Measurements from ENCODE around the gene DMRTB1. TPM values are rescaled to one million over a fixed set of nuclear protein-coding genes. Genes with fewer than 3 reads are reported as not detected.

Gene DMRTB1
- polyA plus RNA-seq, 1 donor from 2014 or later = not detected

DNA sequence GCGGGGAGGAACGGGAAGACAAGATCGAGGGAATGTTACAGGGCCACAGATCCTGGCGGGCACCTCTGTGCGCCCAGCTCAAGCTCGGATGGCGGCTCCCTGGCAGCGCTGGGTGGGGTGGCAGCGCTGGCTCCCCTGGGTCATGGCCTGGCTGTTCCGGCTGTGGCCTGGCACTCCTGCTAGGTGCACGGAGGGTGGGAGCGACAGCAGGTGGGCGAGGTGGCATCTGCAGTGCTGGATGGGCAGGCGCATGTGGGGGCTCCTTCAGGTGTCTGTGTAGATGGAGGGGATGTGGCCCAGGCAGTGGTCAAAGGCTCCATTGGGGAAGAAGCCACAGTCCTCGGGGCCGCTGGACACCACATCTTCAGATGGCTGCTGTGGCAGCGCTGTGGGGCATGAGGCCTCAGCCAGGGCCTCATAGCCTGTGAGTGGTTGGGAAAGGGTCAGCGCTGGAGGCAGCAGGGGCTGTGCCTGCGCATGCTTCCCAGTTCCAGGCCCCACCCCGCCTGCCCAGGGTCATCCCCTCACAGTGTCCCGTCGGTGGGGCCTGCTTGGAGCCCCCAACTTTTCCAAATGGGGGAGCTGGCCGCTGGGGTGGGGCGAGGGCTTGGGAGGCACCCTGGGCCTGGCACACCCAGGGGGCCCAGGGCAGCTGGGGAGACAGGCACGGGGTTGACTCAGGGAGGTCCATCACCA, 47.3 kb downstream of the DMRTB1 start:
- no peak overlapping the region for H3K4me3 ChIP-seq (ENCODE audit: low read length)
- H3K9me2 ChIP-seq (ENCODE audit: insufficient read depth, low read length) = no peaks in the 10 kb centered on the region
- no peaks in the 10 kb centered on the region for H3K9me3 ChIP-seq (ENCODE audit: low read length)
- no peaks in the 10 kb centered on the region for H3K36me3 ChIP-seq (ENCODE audit: insufficient read depth, low read length)
- H3K27ac ChIP-seq (ENCODE audit: low read length) = no peak overlapping the region
- H3K27me3 ChIP-seq (ENCODE audit: insufficient read depth, low read depth, low read length) = no peaks in the 10 kb centered on the region
- TF ChIP-seq, protein P1, sequence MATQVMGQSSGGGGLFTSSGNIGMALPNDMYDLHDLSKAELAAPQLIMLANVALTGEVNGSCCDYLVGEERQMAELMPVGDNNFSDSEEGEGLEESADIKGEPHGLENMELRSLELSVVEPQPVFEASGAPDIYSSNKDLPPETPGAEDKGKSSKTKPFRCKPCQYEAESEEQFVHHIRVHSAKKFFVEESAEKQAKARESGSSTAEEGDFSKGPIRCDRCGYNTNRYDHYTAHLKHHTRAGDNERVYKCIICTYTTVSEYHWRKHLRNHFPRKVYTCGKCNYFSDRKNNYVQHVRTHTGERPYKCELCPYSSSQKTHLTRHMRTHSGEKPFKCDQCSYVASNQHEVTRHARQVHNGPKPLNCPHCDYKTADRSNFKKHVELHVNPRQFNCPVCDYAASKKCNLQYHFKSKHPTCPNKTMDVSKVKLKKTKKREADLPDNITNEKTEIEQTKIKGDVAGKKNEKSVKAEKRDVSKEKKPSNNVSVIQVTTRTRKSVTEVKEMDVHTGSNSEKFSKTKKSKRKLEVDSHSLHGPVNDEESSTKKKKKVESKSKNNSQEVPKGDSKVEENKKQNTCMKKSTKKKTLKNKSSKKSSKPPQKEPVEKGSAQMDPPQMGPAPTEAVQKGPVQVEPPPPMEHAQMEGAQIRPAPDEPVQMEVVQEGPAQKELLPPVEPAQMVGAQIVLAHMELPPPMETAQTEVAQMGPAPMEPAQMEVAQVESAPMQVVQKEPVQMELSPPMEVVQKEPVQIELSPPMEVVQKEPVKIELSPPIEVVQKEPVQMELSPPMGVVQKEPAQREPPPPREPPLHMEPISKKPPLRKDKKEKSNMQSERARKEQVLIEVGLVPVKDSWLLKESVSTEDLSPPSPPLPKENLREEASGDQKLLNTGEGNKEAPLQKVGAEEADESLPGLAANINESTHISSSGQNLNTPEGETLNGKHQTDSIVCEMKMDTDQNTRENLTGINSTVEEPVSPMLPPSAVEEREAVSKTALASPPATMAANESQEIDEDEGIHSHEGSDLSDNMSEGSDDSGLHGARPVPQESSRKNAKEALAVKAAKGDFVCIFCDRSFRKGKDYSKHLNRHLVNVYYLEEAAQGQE (IDR thresholded peaks at IDR 0.05; ENCODE audit: borderline replicate concordance) = no peak
- TF ChIP-seq POLR2AphosphoS5 (IDR thresholded peaks at IDR 0.05) (no peak), MXI1 (conservative IDR thresholded peaks at IDR 0.05; ENCODE audit: poor library complexity, severe bottlenecking) (no peak), EZH2 (IDR thresholded peaks at IDR 0.05; ENCODE audit: borderline replicate concordance, insufficient read depth, low read length, poor library complexity, severe bottlenecking) (no peak), SMC3 (conservative IDR thresholded peaks at IDR 0.05; ENCODE audit: poor library complexity) (no peak), TAF1 (IDR thresholded peaks at IDR 0.05; ENCODE audit: low read depth) (no peak), EP300 (conservative IDR thresholded peaks at IDR 0.05; ENCODE audit: poor library complexity, severe bottlenecking) (no peak), RAD21 (conservative IDR thresholded peaks at IDR 0.05) (no peak)
- TF ChIP-seq, protein P2, sequence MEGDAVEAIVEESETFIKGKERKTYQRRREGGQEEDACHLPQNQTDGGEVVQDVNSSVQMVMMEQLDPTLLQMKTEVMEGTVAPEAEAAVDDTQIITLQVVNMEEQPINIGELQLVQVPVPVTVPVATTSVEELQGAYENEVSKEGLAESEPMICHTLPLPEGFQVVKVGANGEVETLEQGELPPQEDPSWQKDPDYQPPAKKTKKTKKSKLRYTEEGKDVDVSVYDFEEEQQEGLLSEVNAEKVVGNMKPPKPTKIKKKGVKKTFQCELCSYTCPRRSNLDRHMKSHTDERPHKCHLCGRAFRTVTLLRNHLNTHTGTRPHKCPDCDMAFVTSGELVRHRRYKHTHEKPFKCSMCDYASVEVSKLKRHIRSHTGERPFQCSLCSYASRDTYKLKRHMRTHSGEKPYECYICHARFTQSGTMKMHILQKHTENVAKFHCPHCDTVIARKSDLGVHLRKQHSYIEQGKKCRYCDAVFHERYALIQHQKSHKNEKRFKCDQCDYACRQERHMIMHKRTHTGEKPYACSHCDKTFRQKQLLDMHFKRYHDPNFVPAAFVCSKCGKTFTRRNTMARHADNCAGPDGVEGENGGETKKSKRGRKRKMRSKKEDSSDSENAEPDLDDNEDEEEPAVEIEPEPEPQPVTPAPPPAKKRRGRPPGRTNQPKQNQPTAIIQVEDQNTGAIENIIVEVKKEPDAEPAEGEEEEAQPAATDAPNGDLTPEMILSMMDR (IDR thresholded peaks at IDR 0.05; ENCODE audit: poor library complexity, severe bottlenecking) = no peak
- H3K79me2 ChIP-seq (replicated peaks; ENCODE audit: insufficient read depth, low read length) = no peaks in the 10 kb centered on the region
- no peak overlapping the region for H3K4me2 ChIP-seq (ENCODE audit: low read length)
- H3K9ac ChIP-seq (ENCODE audit: low read length) = no peak overlapping the region
- H2AFZ ChIP-seq (ENCODE audit: low read depth, low read length) = no peak overlapping the region
- no peaks in the 10 kb centered on the region for H4K20me1 ChIP-seq (ENCODE audit: insufficient read depth)
- no peaks in the 10 kb centered on the region for H3F3A ChIP-seq (ENCODE audit: insufficient read depth, low read length, poor library complexity, severe bottlenecking)

GRCh38 chr1:53507116-53507820, 48.1 kb downstream of the DMRTB1 start:
- no peaks in the 10 kb centered on the region for H3K9me3 ChIP-seq (ENCODE audit: low read length)
- H3K36me3 ChIP-seq (ENCODE audit: insufficient read depth, low read length) = no peaks in the 10 kb centered on the region
- H3K27ac ChIP-seq (ENCODE audit: low read length) = no peak overlapping the region
- no peaks in the 10 kb centered on the region for H3K79me2 ChIP-seq (replicated peaks; ENCODE audit: insufficient read depth, low read length)
- no peak overlapping the region for H2AFZ ChIP-seq (ENCODE audit: low read depth, low read length)
- H3K4me3 ChIP-seq (ENCODE audit: low read length) = no peak overlapping the region
- TF ChIP-seq TAF1 (IDR thresholded peaks at IDR 0.05; ENCODE audit: low read depth) = no peak
- TF ChIP-seq, protein P2 (IDR thresholded peaks at IDR 0.05; ENCODE audit: poor library complexity, severe bottlenecking) = no peak
- TF ChIP-seq EZH2 (IDR thresholded peaks at IDR 0.05; ENCODE audit: borderline replicate concordance, insufficient read depth, low read length, poor library complexity, severe bottlenecking) = no peak
- TF ChIP-seq RAD21 (conservative IDR thresholded peaks at IDR 0.05) = no peak
- TF ChIP-seq SMC3 (conservative IDR thresholded peaks at IDR 0.05; ENCODE audit: poor library complexity) = no peak
- TF ChIP-seq, protein P1 (IDR thresholded peaks at IDR 0.05; ENCODE audit: borderline replicate concordance) = no peak
- no peak for TF ChIP-seq MXI1 (conservative IDR thresholded peaks at IDR 0.05; ENCODE audit: poor library complexity, severe bottlenecking)
- TF ChIP-seq EP300 (conservative IDR thresholded peaks at IDR 0.05; ENCODE audit: poor library complexity, severe bottlenecking) = no peak
- H3K4me2 ChIP-seq (ENCODE audit: low read length) = no peak overlapping the region
- H3K9me2 ChIP-seq (ENCODE audit: insufficient read depth, low read length) = no peaks in the 10 kb centered on the region
- no peak overlapping the region for H3K9ac ChIP-seq (ENCODE audit: low read length)
- no peaks in the 10 kb centered on the region for H3F3A ChIP-seq (ENCODE audit: insufficient read depth, low read length, poor library complexity, severe bottlenecking)
- no peaks in the 10 kb centered on the region for H4K20me1 ChIP-seq (ENCODE audit: insufficient read depth)
- no peaks in the 10 kb centered on the region for H3K27me3 ChIP-seq (ENCODE audit: insufficient read depth, low read depth, low read length)
